CD4-positive, alpha-beta T cell treated with Interleukin-17A for 1 hour (primary cell): ENCODE measurements around the gene SHC4.
A peak's percentile ranks its signal among the peaks of the same experiment; 100 is the strongest.
"Not testable (repeated sequence)": the region's sequence is repeated elsewhere in the genome, so short reads cannot be mapped to it uniquely, and the experiment has no call there.

Source experiments
- DNase-seq: peaks from one replicate; pipeline ENCODE4 v3.0.0-alpha.2; 2020

The SHC4 gene

GRCh38 chr15:48916721-48917120 is 47.0 kb downstream of the SHC4 start:
- DNase-seq, result no peak

GRCh38 chr15:48915861-48916260 is 47.9 kb downstream of the SHC4 start:
- DNase-seq, result no peak

GRCh38 chr15:48914717-48915116 is 49.0 kb downstream of the SHC4 start:
- no peak for DNase-seq

DNA sequence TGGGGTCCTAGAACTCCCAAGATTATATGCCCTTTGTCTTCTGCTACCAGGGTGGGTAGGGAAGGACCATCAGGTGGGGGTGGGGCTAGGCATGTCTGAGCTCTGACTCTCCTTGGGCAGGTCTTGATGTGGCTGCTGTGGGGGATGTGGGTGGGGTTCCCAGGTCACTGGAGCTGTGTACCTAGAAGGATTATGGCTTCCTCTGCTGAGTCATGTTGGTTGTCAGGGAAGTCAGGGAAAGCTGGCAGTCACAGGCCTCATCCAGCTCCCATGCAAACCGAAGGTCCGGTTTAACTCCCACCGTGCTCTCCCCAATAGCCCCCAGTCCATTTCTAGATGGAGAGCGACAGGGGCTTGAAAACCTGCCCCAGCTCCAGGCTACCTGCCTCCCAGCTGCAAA is 50.6 kb downstream of the SHC4 start:
- DNase-seq, result no peak

GRCh38 chr15:48910554-48910953 is 53.2 kb downstream of the SHC4 start:
- not testable (repeated sequence) for DNase-seq

DNA sequence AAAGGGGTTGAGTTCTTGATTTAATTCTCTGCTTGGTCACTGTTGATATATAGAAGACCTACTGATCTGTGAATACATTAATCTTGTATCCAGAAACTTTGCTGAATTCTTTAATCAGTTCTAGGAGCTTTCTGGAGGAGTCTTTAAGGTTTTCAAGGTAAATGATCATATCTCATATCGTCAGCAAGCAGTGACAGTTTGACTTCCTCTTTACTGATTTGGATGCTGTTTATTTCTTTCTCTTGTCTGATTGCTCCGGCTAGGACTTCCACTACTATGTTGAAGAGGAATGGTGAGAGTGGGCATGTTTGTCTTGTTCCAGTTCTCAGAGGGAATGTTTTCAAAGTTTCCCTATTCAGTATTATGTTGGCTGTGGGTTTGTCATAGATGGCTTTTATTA is 54.4 kb downstream of the SHC4 start:
- DNase-seq, result not testable (repeated sequence)

DNA sequence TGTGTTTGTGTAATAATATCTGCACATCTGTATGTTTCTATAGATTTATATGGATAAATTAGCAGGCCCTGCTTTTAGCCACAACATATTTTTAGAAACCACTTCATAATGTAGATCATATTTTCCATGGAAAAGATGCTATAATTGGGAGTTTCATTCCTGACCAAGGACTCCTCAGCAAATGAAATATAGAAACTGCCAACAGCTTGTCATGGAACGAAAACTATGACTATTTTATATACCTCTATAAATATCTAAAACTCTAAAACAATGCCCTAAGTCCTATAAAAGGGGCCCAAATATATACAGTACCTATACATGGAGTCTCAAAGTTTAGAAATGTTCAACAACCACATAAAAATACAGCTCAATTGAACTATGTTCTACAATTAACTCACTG is 57.9 kb downstream of the SHC4 start:
- DNase-seq, result no peak

DNA sequence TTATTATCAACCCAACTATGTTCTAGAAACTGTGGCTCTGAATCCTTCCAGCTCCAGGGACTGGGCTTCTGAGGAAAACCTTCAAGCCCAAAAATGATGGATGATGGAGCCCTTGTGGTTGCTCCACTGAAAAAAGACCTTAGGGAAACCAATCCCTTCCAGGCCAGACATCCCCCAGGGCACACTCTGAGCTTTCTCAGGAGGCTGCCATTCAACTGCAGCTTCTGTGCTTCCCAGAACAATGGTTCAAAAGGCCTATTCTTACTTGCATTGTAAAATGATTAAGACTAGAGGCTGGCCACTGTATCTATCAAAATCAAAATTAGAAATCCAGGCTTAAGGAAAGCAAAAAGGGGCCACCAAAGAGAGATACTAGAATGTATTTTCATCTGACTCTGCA is 58.5 kb downstream of the SHC4 start:
- no peak for DNase-seq

- DNase-seq, result no peak
Observed at GRCh38 chr15:48904758-48905157, 59.0 kb downstream of the SHC4 start.

DNA sequence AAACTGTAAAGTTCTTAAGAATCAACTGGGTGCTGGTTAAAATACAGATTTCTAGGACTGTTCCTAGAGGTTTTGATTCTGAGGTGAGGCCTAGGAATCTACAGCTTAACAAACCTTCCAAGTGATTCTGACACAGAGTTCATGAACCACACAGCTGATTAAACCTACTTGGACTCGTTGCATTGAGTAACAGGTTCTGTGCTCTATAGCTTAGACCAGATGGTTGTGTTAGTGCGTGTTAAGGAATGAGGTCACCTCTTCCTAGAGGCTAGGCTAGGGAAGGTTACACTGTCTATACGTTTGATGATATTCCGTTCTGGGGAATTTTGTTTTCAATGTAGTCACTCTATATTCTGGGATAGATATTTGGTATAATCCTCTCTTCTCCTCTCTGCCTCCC is 63.9 kb downstream of the SHC4 start:
- DNase-seq, result no peak

DNA sequence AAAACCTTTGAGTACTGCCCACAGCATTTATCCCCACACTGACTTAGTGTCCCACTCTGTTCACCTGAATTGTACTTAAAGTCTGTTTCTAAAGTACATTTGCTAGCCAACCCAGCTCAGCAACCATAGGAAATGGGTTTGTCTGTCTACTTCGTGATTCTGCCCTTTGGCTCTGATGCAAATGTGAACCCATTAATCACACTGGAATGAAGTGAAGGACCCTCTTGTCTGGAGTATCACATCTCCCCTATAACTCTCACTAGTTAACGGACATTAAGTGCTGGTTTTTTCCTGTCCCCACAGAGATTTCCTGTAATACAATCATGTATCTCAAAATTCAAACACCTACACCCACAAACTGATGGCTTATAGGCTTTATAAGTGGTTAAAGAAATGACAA is 65.3 kb downstream of the SHC4 start:
- no peak for DNase-seq

DNA sequence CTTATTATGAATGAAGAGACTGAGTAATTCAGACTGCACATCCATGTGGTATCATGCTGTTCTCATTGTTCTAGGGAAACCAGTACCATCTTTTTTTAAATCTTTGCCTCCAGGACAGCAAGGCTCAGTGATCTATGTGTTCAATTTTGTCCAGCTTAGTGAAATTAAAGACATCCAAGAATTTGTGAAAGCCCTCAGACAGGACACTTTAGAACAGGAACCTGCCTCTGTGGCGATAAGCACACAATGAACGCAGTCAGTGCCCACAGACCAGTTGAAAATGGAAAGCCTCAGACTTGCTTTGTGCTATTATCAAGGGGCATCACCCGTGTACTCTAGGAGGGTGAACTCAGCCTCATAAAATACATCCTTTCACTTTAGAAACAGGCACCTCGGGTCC is 65.7 kb downstream of the SHC4 start:
- DNase-seq, result no peak

- no peak for DNase-seq
Observed at GRCh38 chr15:48896869-48897814, 66.6 kb downstream of the SHC4 start.

- DNase-seq, result no peak
Observed at GRCh38 chr15:48893311-48893710, 70.4 kb downstream of the SHC4 start.

DNA sequence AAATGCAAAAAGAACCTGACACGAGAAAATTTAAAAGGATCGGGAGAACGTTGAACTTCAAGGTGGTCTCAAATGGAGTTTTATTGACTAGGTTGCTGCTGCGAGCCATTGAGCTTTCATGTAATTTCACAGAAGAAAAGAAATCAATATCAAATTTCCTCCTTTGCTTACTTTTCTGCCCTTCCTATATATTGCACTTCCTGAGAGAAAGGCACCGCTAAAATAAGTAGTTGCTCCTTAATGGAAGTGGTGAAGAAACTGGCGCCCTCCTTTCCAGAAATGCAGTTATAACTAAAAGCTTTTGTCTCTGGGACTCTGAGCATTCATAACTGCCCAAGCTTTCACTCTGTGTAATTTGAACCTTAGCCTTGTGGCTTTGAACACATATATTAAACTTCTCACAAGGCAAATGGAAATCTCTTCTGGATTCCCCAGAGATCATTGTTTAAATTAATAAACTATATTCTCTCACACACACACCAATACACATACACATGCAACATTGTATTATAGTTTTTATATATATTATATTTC is 72.4 kb downstream of the SHC4 start:
- DNase-seq, result no peak

DNA sequence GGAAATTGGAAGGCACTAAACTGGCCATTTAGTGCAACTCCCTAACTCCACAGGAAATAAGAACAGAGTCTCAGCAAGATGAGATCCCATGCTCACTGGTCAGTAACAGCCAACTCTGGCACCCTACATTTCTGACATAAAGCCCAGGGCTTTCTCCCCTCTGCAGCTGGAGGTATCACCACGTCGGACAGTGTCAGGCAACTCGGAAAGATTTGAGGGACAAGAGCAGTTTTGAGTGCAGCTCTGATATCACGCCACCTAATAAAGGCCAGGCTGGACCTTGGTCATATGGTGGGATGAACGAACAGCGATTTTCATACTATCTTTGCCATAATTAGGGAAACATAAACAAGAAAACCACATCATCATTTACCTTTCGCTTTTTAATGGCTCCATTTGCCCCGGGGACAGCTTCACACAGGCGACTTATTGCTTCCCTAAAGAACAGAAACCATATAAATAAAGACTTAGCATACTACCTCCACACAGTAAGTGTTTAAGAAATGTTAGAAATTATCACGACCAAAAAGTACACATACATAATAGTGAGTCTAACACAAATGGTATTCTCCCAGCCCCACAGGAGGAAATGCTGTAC is 73.2 kb downstream of the SHC4 start:
- DNase-seq, result no peak

GRCh38 chr15:48889925-48890324 is 73.8 kb downstream of the SHC4 start:
- DNase-seq, result no peak

DNA sequence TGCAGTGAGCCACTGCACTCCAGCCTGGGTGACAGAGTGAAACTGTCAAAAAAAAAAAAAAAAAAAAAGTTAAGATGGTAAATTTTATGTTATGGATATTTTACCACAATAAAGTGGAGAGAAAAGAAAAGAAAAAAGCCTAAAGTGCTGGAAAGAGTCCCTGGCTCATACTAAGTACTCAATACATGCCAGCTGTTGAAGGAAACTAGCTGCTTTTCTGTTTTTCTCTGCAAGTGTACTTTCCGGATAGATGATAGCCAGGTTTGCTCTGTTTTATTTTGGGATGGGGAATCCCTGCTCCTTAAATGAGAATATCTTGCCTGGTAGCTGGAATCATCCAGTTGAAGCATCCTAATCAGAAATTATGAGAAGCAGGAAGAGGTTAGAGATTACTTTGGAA is 74.9 kb downstream of the SHC4 start:
- DNase-seq, result no peak

- DNase-seq, result no peak
Observed at GRCh38 chr15:48888191-48888590, 75.5 kb downstream of the SHC4 start.

DNA sequence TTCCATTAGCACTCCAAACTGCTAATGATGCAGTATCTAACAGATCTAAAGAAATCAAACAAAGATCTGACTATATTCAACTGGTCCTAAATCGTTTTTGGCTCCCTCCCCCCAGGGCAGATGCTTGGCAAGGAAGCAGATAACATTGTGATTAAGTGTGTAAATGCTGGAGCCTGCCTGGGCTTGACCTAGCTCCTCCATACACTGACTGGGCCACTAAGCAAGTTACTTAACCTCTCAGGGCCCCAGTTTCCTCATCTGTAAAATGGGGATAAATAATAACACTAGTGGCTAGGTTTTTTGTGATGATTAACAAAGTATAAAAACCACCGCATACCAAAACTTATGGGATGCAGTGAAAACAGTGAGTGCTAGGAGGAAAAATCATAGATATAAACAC is 76.6 kb downstream of the SHC4 start:
- no peak for DNase-seq

- no peak for DNase-seq
Observed at GRCh38 chr15:48883699-48884098, 80.0 kb downstream of the SHC4 start.

- no peak for DNase-seq
Observed at GRCh38 chr15:48880070-48880634, 83.6 kb downstream of the SHC4 start.

GRCh38 chr15:48877630-48878595 is 85.8 kb downstream of the SHC4 start, which contains the start of gene EID1:
Gene EID1, plus strand, starts transcription at chr15:48878134. Its CDS starts 43 bp downstream, at chr15:48878177.
- peak; percentile 94 for DNase-seq
